GM21360 (cell line): Measurements from ENCODE around the gene ZNF524.

Experiments
- ATAC-seq: cut with Tn5 transposase; IDR thresholded peaks from one replicate; pipeline ENCODE4 v1.9.1; 2021; ENCODE audit warnings: mild to moderate bottlenecking, moderate library complexity; ENCODE audit not compliant: unreplicated experiment

ZNF524 gene

DNA sequence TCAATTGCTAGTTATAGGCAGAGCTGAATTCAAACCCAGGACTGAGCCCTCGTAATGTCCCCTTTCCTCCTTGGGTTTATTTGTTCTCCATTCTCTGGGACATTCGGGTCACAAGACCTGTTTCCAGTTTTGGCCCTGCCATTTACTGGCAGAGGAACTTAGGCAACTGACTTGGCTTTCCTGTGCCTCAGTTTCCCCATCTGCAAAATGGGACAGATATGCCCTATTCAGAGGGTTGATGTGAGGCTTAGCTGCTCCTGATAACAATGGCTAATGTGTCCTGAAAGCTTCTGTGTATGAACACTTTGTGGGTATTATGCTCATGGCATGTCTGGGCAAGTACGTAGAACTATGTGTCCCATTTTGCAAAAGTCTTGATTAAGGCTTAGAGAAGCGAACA lies 996 bp downstream of the ZNF524 start:
- ATAC-seq = no peak

DNA sequence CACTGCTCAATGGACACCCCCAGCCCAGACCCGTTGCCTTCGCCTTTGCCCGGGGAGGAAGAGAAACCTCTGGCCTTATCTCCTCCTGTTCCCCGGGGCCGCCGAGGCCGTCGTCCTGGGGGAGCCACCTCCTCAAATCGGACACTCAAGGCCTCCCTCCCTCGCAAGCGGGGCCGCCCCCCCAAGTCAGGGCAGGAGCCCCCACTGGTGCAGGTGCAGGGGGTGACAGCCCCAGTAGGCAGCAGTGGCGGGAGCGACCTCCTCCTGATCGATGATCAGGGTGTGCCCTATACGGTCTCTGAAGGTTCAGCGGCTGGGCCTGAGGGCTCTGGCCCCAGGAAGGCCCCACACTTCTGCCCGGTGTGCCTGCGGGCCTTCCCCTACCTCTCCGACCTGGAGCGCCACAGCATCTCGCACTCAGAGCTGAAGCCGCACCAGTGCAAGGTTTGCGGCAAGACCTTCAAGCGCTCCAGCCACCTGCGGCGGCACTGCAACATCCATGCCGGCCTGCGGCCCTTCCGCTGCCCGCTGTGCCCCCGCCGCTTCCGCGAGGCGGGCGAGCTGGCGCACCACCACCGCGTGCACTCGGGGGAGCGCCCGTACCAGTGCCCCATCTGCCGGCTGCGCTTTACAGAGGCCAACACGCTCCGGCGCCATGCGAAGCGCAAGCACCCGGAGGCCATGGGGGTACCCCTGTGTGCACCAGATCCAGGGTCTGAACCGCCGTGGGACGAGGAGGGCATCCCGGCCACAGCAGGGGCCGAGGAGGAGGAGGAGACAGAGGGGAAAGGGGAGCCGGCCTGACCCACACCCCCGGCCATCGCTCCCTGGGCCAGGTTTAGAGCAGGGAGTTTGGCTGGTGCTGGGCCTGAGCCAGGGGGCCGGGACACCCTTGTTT lies 2.3 kb downstream of the ZNF524 start:
- ATAC-seq = no peak

GRCh38 chr19:55603115-55603514 lies 3.0 kb downstream of the ZNF524 start:
- ATAC-seq = no peak

DNA sequence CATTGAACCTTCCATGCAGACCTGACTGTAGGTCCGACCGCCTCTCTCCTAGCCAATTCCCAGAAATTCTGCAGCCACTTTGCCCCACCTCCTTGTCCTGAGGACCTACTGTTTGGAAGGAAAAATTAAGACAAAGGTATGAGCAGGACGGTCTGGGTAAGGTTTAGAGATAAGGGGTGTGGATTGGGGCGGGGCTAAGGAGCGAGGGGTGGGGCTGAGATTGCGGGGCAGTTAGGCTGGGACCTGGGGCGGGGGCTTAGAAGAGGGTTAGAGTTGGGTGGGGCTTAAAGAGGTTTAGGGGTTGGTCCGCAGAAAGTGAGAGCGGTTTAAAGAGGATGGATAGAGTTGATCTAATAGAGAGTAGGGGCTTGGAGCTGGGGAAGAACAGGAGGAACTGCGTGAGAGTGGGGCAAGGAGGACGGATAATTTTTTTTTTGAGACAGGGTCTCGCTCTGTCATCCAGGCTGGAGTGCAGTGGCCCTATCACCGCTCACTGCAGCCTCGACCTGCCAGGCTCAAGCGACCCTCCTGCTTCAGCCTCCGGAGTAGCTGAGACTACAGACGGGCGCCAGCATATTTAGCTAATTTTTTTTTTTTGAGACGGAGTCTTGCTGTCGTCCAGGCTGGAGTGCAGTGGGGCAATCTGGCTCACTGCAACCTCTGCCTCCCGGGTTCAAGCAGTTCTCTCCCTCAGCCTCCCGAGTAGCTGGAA lies 3.6 kb downstream of the ZNF524 start:
- no peak for ATAC-seq

- peak; percentile 56 for ATAC-seq
Measured at GRCh38 chr19:55605207-55605636, 5.1 kb downstream of the ZNF524 start.

GRCh38 chr19:55605637-55606470 lies 5.8 kb downstream of the ZNF524 start, which contains the start of gene ZNF865:
Gene ZNF865 (plus strand): TSS chr19:55605647. CDS start chr19:55613619, 7,972 bp downstream.
- peak; percentile 16 for ATAC-seq

- no peak for ATAC-seq
Measured at GRCh38 chr19:55606471-55606787, 6.3 kb downstream of the ZNF524 start.

- no peak for ATAC-seq
Measured at GRCh38 chr19:55606817-55607216, 6.7 kb downstream of the ZNF524 start.

GRCh38 chr19:55609326-55609725 lies 9.2 kb downstream of the ZNF524 start:
- ATAC-seq = no peak

- ATAC-seq = no peak
Measured at GRCh38 chr19:55611300-55611982, 11.4 kb downstream of the ZNF524 start.

DNA sequence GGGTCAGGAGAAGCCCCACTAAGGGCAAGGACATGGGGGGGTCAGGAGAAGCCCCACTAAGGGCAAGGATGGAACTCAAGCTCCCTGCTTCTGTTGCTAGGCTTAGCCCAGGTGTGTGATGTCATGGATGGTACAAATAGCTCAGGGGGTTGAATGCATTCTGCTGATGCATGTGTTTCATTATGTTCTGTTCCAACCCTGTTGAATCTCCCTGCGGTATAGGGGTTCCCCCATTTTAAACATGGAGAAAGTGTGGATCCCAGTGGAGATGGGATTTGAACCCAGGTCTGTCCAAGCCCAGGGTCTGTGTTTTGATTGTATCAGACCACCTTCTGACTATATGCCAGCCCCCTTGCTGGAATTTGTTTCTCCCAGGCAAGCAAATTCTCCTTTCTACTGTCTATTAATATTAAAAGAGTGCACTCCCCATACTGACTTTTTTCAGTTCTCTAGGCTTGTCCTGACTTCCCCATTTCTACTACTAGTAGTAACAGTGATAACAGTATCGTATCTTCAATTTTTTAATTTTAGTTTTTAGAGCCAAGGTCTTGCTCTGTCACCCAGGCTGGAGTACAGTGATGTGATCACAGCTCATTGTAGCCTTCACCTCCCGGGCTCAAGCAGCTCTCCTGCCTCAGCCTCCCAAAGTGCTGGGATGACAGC lies 12.0 kb downstream of the ZNF524 start:
- no peak for ATAC-seq

DNA sequence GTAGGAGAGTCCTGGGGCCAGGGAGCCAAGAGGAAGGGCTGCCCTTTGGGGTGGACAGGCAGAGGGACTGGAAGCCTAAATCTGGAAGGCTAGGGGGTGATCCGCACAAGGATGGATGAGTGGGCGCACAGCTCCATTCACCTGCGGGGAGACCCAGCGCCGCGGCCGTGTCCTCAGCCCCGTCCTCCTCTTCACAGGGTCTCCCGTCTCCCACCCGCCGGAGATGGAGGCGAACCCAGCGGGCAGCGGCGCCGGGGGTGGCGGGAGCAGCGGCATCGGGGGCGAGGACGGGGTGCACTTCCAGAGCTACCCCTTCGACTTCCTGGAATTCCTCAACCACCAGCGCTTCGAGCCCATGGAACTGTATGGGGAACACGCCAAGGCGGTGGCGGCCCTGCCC lies 13.3 kb downstream of the ZNF524 start:
- ATAC-seq = no peak

- ATAC-seq = no peak
Measured at GRCh38 chr19:55613930-55614710, 14.0 kb downstream of the ZNF524 start.

DNA sequence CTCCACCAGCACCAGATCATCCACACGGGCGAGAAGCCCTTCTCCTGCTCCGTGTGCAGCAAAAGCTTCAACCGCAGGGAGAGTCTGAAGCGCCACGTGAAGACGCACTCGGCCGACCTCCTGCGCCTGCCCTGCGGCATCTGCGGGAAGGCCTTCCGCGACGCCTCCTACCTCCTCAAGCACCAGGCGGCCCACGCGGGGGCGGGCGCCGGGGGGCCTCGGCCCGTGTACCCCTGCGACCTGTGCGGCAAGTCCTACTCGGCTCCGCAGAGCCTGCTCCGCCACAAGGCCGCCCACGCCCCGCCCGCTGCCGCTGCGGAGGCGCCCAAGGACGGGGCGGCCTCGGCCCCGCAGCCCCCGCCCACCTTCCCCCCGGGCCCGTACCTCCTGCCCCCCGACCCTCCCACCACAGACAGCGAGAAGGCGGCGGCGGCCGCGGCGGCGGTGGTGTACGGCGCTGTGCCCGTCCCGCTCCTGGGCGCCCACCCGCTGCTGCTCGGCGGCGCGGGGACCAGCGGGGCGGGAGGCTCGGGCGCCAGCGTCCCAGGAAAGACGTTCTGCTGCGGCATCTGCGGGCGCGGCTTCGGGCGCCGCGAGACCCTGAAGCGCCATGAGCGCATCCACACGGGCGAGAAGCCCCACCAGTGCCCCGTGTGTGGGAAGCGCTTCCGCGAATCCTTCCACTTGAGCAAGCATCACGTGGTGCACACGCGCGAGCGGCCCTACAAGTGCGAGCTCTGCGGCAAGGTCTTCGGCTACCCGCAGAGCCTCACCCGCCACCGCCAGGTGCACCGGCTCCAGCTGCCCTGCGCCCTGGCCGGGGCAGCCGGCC lies 14.8 kb downstream of the ZNF524 start:
- no peak for ATAC-seq

DNA sequence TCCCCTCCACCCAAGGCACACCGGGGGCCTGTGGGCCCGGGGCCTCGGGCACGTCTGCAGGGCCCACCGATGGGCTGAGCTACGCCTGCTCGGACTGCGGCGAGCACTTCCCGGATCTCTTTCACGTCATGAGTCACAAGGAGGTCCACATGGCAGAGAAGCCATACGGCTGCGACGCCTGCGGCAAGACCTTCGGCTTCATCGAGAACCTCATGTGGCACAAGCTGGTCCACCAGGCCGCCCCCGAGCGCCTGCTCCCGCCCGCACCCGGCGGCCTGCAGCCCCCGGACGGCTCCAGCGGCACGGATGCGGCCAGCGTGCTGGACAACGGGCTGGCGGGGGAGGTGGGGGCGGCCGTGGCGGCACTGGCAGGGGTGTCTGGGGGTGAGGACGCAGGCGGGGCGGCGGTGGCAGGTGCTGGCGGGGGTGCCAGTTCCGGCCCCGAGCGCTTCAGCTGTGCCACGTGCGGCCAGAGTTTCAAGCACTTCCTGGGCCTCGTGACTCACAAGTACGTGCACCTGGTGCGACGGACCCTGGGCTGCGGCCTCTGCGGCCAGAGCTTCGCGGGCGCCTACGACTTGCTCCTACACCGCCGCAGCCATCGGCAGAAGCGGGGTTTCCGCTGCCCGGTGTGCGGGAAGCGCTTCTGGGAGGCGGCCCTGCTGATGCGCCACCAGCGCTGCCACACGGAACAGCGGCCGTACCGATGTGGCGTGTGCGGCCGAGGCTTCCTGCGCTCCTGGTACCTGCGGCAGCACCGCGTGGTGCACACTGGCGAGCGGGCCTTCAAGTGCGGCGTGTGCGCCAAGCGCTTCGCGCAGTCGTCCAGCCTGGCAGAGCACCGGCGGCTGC lies 15.7 kb downstream of the ZNF524 start:
- no peak for ATAC-seq

- no peak for ATAC-seq
Measured at GRCh38 chr19:55616395-55616875, 16.3 kb downstream of the ZNF524 start.

GRCh38 chr19:55617426-55617825 lies 17.3 kb downstream of the ZNF524 start:
- no peak for ATAC-seq
